Activated T-cell treated with anti-CD3 and anti-CD28 coated beads for 1 hour (primary cell): Measurements from ENCODE around the gene JAGN1.
"Not testable (repeated sequence)": the region's sequence is repeated elsewhere in the genome, so short reads cannot be mapped to it uniquely, and the experiment has no call there.

Source experiments
- DNase-seq: peaks from one replicate; pipeline ENCODE4 v3.0.0-alpha.2; 2020; ENCODE audit warnings: low read depth

JAGN1 gene

GRCh38 chr3:9890249-9891071, at the start of gene JAGN1:
TSS of gene JAGN1 (plus strand) at chr3:9890610. CDS start at chr3:9890723, 113 bp downstream.
- peak; percentile 86 for DNase-seq

GRCh38 chr3:9841015-9841414, 49.4 kb upstream of the JAGN1 start:
- no peak for DNase-seq

GRCh38 chr3:9843715-9844438, 46.5 kb upstream of the JAGN1 start, which contains the start of gene RPUSD3:
TSS of gene RPUSD3 (minus strand) at chr3:9844008. CDS start at chr3:9843990, 18 bp downstream.
- DNase-seq = peak; percentile 98

- no peak for DNase-seq
Observed at GRCh38 chr3:9846231-9846630, 44.2 kb upstream of the JAGN1 start.

- DNase-seq = no peak
Observed at GRCh38 chr3:9846931-9847488, 43.4 kb upstream of the JAGN1 start.

- not testable (repeated sequence) for DNase-seq
Observed at GRCh38 chr3:9847870-9848269, 42.5 kb upstream of the JAGN1 start.

- not testable (repeated sequence) for DNase-seq
Observed at GRCh38 chr3:9848860-9849259, 41.5 kb upstream of the JAGN1 start.

- not testable (repeated sequence) for DNase-seq
Observed at GRCh38 chr3:9851383-9851782, 39.0 kb upstream of the JAGN1 start.

- DNase-seq = not testable (repeated sequence)
Observed at GRCh38 chr3:9851926-9852325, 38.5 kb upstream of the JAGN1 start.

- no peak for DNase-seq
Observed at GRCh38 chr3:9852528-9852927, 37.9 kb upstream of the JAGN1 start.

GRCh38 chr3:9854291-9854940, 36.0 kb upstream of the JAGN1 start:
- DNase-seq = not testable (repeated sequence)

- no peak for DNase-seq
Observed at GRCh38 chr3:9855594-9855993, 34.8 kb upstream of the JAGN1 start.

GRCh38 chr3:9859530-9860025, 30.8 kb upstream of the JAGN1 start:
- DNase-seq = no peak

- no peak for DNase-seq
Observed at GRCh38 chr3:9861201-9861600, 29.2 kb upstream of the JAGN1 start.

GRCh38 chr3:9861626-9862130, 28.7 kb upstream of the JAGN1 start:
- no peak for DNase-seq

- DNase-seq = no peak
Observed at GRCh38 chr3:9862391-9863057, 27.9 kb upstream of the JAGN1 start.

- no peak for DNase-seq
Observed at GRCh38 chr3:9863058-9863772, 27.2 kb upstream of the JAGN1 start.

GRCh38 chr3:9864200-9864927, 26.0 kb upstream of the JAGN1 start:
- DNase-seq = no peak

- not testable (repeated sequence) for DNase-seq
Observed at GRCh38 chr3:9865125-9865637, 25.2 kb upstream of the JAGN1 start.

- no peak for DNase-seq
Observed at GRCh38 chr3:9866639-9867038, 23.8 kb upstream of the JAGN1 start.
